CD4-positive, CD25-positive, alpha-beta regulatory T cell (primary cell): ENCODE results near the gene OR6K2. TPM values are rescaled to one million over a fixed set of nuclear protein-coding genes. Genes with fewer than 3 reads are reported as not detected.

Experiments
- polyA plus RNA-seq, 4 donors: library from polyadenylated mRNA; unstranded; fragments of 300-500 nt; fragmentation: Illumina TruSeq; gene quantifications; one replicate each; pipeline ENCODE4 v1.2.3, GENCODE V29; 2021
- total RNA-seq: library from RNA; stranded (reverse); gene quantifications from one replicate; pipeline ENCODE4 v1.2.3, GENCODE V29; 2022

The OR6K2 gene
- total and polyA plus RNA-seq, 5 donors from 2014 or later, result not detected

Other genes with a start within 250 kb of the OR6K2 start
- gene OR10K1, start 238.8 kb downstream of the OR6K2 start, total RNA-seq, result not detected
- gene OR10K1, start 238.8 kb downstream of the OR6K2 start, polyA plus RNA-seq, result not detected
- not detected for gene OR10R2, start 228.4 kb downstream of the OR6K2 start, total RNA-seq
- not detected for gene OR10R2, start 228.4 kb downstream of the OR6K2 start, polyA plus RNA-seq
- not detected for gene OR6Y1, start 146.2 kb downstream of the OR6K2 start, total RNA-seq
- not detected for gene OR6Y1, start 146.2 kb downstream of the OR6K2 start, polyA plus RNA-seq
- gene OR6P1, start 130.1 kb downstream of the OR6K2 start, total RNA-seq, result not detected
- gene OR6P1, start 130.1 kb downstream of the OR6K2 start, polyA plus RNA-seq, result not detected
- not detected for gene OR10X1, start 120.8 kb downstream of the OR6K2 start, total RNA-seq
- gene OR10X1, start 120.8 kb downstream of the OR6K2 start, polyA plus RNA-seq, result not detected
- gene OR10Z1, start 95.4 kb downstream of the OR6K2 start, total RNA-seq, result not detected
- gene OR10Z1, start 95.4 kb downstream of the OR6K2 start, polyA plus RNA-seq, result not detected
- not detected for gene SPTA1, start 13.9 kb downstream of the OR6K2 start, total RNA-seq
- not detected for gene SPTA1, start 13.9 kb downstream of the OR6K2 start, polyA plus RNA-seq
- gene OR6K3, start 20.1 kb upstream of the OR6K2 start, total RNA-seq, result not detected
- not detected for gene OR6K3, start 20.1 kb upstream of the OR6K2 start, polyA plus RNA-seq
- not detected for gene OR6K6, start 54.1 kb upstream of the OR6K2 start, total RNA-seq
- gene OR6K6, start 54.1 kb upstream of the OR6K2 start, polyA plus RNA-seq, result not detected
- gene OR6N1, start 71.5 kb upstream of the OR6K2 start, total RNA-seq, result not detected
- not detected for gene OR6N1, start 71.5 kb upstream of the OR6K2 start, polyA plus RNA-seq
- gene OR6N2, start 80.6 kb upstream of the OR6K2 start, total RNA-seq, result not detected
- gene OR6N2, start 80.6 kb upstream of the OR6K2 start, polyA plus RNA-seq, result not detected
- gene MNDA, start 130.7 kb upstream of the OR6K2 start, total RNA-seq, result not detected
- gene MNDA, start 130.7 kb upstream of the OR6K2 start, polyA plus RNA-seq, result 1 to 10 TPM in 1 of 4 donors, under 1 TPM in 2, not detected in 1; 0.15 to 1.3 (median 0.52) TPM
- gene PYHIN1, start 230.9 kb upstream of the OR6K2 start, total RNA-seq, result 97.3 TPM
- gene PYHIN1, start 230.9 kb upstream of the OR6K2 start, polyA plus RNA-seq, result 100 to 1,000 TPM in 2 of 4 donors, 10 to 100 TPM in 2; 98.0 to 112 (median 102) TPM